Cerebellar cortex (tissue), 1 donor: ENCODE data around the gene RAB6B.
A peak's percentile ranks its signal among the peaks of the same experiment; 100 is the strongest.

Experiments used
- DNase-seq: peaks from one replicate; pipeline ENCODE4 v3.0.0-alpha.2; 2015; ENCODE audit warnings: low spot score

Gene RAB6B

DNA sequence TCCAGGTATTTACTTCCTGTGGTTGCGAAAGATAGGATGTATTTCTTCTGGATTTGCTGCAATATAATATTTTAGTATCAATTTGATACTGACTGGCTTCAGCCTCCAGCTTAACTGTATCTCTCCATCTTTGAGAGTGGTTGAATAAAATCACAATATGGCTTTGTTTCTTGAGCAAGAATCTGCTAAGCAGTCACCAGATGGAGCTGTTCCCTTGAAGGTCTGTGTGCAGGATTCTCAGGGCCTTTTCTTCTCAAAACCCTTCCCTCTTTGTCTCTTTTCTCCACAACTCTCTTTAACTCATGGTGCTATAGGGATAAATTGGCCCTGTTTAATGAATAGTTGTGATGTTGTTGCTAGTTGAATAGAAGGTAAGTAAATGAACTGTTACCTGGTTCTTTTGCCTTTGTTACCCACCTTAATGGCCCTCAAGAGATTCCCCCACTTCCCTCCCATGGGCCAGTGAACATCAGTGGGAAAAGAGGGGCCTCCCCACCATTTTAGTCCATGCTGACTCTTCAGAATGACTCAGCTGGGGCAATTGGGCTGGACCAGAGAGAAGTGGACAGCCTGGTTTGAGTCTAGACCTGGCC lies 34.8 kb upstream of the RAB6B start:
- peak; percentile 78 for DNase-seq

DNA sequence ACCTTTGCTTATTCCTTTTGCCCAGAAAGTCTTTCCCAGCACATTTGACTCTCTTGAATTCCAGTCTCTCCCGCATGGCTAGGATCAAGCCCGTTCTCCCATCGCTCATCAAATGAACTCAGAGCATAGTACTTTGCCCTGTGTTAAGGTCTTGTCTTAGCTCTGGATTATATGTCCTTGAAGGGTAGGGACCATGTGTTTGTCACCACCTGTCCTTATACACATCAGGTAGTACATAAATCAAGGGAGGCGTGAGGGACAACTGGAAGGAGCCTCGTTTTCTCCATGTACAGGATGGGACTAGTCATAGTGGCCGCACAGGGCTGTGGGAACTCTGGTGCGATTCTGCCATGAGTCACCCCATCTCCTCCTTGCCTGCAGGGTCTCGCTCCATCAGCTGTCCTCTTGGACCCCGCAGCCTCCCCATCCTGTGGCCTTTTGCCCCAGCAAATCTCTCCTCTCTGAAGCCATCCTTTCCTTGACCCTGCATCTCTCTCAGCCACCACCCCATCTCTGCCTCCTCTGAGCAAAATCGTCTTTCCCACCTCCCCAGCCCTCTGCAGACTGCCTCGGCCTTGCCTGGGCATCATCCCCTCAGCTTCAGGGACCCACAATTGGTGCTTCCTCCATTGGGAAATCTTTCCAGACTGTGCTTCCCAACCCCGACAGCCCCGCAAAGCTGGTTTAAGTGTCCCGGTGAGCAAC lies 33.4 kb upstream of the RAB6B start:
- no peak for DNase-seq

DNA sequence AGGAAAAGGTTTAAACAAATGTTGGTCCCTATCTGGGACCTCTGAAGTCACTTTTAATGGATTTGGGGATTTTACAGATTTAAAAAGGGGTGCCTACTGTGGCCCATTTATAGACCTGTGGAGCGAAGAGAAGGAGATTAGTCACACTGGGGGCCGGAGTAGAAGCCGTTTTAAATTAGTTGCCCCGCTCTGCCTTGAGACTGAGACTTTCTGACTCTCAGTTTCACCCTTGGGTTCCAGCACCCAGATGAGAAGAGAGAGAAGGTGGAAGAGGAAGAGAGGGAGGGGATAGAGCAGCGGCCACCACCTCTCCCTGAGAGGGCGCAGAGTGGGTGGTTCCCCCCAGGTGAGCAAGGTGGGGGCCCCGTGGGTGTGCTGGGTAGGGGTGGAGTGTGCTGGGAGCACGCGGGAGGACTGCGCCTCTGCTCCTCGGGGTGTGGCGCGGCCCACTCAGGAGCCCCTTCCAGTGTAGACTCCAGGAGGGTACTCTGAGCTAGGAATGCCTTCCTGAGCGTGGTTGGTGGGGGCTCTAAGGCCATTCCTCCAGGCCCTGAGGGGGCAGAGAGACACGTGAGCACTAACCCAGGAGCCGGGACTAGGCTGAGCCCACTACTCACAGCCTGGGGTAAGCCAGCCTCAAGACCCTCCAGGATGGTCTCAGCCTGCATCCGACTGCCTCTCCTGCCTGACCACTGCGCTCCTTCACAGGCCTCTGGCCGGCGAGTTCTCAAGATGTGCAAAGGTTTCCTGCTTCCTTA lies 32.6 kb upstream of the RAB6B start:
- no peak for DNase-seq

GRCh38 chr3:133927540-133928066 lies 31.9 kb upstream of the RAB6B start:
- DNase-seq: no peak

DNA sequence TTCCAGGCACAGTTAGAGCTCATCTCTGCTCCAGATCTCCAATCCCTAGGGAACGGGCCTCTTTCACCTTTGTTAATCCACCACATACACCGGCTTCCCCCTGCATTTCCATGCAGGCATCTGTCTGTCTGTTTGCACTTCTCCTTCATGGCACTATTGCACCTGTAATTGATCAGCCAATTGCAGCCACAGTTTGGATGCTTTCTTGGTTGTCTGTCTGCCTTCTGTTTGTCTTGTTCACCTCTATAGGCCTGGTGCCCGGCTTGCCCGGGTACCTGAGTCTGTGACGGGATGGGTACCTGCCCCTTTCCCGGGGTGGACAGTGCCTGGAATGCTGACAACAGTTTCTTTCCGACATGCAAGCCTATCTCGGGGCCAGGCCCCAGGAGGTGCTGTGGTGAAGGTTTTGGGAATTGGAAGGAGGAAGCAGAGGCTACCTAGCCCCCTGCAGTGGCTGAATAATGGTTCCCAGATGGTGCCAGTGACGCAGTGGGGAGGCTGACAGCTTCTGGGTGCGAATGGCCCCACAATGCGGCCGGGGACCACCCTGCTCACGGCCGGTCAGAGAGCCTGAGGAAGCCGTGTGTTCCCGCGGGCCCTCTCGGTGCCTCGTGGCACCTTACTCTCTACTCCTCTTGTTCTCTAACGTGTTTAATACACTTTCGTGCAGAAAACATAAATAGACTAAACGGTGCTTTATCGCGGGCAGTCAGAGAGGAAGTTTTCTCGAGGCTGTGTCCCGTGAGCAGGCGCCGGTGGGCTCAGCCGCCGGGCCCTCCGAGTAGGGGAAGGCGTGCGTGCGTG lies 31.3 kb upstream of the RAB6B start:
- no peak for DNase-seq

DNA sequence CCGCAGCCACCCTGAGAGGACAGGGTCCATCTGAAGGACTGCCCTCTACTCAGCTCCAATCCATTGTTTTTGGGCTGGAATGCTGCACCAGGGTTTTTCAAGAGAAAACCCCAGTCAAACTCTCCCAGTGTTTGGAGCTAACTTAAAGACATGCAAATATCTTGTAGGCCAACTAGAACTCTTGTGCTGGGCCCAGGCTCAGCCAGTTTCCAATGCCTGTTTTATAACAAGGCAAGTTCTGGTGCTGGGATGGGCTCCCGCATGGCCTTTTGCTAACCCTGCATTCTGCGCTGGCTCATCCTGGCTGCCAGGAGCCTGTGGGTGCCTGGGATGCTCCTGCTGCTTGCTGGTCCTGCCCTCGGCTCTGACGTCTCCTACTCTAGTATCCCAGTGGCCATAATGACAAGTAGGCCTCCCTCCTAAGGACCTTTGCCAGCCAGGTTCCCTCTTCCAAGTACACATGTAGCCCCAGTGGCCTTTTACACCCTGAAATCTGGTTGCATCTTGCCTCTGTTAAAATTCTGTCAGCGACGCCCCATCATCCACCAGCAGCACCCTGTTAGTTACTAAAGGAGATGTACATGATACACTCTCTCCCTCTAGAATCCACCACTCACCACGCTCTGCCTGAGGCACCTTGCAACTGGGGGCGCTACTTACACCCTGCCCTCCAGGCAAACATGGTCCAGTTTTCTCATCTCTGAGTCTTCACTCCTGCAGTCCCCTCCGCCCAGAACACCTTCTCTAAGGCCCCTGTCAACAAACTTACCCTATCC lies 30.5 kb upstream of the RAB6B start:
- no peak for DNase-seq

DNA sequence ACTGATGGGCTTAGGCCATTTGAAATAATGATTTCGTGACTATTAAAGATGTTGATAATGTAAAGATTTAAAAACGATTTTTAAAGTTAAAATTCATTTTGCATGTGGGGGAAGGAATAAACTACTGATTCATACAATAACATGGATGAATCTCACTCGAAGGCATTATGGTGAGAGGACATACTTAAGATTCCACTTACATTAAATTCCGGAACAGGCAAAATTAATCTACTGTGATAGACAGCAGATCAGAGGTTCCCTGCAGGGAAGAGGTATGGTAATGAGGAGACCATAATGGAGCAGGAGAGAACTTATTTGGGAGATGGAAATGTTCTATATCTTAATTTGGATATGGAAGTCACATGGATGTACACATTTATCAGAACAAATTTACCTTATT lies 28.4 kb upstream of the RAB6B start:
- DNase-seq: no peak

DNA sequence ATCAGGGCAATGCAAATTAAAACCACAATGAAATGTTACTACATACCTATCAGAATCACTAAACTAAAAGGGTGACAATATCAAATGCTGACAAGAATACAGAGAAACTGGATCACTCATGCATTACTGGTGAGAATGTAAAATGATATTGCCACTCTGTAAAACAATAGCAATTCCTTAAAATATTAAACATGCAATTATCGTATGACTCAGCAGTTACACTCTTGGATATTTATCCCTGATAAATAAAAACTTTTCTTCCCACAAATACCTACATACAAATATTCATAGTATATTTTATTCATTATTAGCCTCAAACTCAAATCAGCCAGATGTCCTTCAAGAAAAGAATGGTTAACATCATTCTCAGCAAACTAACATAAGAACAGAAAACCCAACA lies 25.9 kb upstream of the RAB6B start:
- DNase-seq: no peak

- no peak for DNase-seq
These were observed 21.5 kb upstream of the RAB6B start for GRCh38 chr3:133917144-133917543.

DNA sequence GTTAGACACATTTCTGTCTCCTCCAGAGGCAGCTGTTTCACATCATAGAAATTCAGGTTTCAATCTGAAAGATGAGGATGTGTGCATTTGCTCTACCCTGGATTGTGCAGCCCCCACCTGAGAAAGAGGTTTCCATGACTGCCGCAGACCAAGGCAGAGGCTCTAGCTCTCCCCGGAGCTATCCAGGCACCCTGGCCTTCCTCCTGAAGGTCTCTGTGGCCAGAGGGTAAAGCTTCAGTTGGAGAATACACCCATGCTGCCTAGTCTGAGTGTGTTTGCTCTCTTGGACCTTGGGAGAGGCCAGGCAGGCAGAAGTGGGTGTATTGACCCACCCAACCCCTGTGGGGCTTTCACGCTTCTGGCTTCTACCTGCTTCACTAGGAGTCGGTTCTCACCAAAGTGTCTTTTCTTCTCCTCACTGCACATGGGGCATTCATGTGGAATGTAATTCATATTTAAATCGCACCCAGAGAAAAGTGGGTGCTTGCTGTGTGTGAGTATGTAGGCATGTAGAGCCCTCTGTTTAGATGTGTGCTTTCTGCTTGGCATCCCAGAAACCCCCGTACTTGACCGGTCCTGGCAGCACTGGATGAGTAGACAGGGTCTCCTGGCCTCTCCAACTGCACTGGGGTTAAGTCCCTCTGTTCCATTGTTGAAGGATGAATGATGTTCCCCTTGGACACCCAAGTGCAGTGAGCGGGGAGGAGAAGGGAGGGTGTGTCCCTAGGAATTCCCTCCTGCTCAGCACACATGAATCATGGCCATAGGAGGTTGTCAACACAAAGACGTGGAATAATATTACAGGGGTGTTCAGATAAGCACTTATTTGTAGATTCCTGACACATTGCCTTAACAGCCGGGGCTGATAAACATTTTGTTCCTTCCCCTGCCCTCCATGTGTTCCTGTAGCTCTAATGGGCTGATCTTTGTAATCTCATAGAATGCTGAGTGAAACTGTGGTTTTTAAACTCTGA lies 20.3 kb upstream of the RAB6B start:
- DNase-seq: no peak

- no peak for DNase-seq
These were observed 19.3 kb upstream of the RAB6B start for GRCh38 chr3:133914839-133915600.

GRCh38 chr3:133910422-133910821 lies 14.7 kb upstream of the RAB6B start:
- peak; percentile 15 for DNase-seq

GRCh38 chr3:133905376-133905775 lies 9.7 kb upstream of the RAB6B start:
- DNase-seq: no peak

DNA sequence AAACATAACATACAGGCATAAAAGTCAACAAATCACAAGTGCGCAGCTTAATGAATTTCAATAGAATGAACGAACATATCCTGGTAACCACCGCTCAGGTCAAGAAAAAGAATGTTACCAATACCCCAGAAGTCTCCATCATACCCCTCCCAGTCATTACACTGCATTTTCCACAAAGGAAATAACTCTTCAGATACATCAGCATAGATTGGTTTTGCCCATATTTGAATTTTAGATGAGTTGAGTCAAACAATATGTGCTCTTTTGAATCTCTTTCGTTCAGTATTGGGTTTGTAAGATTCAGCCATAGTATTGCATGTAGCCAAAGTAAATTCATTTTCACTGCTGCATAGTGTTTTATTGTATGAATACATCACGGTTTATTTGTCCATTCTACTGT lies 6.2 kb upstream of the RAB6B start:
- no peak for DNase-seq

DNA sequence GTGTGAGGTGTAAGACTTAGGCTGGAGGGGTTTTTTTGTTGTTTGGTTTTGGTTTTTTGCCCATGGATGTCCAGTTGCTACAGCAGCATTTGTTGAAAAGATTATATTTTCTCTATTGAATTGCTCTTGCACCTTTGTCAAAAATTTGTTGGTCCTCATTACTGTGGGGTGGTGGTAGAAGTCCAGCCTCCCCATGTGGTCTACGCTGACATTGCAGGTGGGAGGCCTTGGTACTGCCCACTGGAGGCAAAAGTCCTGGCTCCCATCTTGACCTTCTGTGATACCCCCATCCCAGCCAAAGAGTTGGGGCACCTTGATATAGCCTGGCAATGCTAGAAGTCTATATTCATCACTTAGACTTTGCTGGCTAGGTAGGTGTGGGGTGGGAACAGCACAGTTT lies 5.4 kb upstream of the RAB6B start:
- no peak for DNase-seq

- no peak for DNase-seq
These were observed 3.6 kb upstream of the RAB6B start for GRCh38 chr3:133899311-133899710.

DNA sequence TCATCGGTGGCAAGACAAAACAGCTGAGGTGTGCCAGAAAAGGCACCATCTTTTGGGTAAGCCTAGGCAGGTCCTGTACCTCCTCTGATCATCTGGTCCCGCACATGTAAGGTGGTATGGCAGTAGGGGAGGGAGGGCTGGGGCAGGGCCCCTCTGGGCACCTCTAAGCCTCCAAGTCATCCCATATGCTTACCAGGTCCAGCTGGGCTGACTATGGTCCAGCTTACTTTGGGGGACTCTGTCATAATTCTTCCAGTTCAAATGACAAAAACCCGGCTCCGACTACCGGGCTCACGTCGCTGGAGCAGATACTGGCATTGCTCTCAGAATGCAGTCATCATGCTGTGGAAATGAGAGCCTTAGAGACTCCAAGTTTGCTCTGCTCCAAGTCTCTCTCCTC lies 1.9 kb upstream of the RAB6B start:
- no peak for DNase-seq

GRCh38 chr3:133896002-133896761 lies 500 bp upstream of the RAB6B start:
- DNase-seq: peak; percentile 42
